C4-2B (cell line): ENCODE data around the gene PTPN11.
"Not testable (repeated sequence)": the region's sequence is repeated elsewhere in the genome, so short reads cannot be mapped to it uniquely, and the experiment has no call there.

Source experiments
- H3K27ac ChIP-seq: fragments of 450-650 bp; 2 replicates; pipeline ENCODE4 v1.5.1; 2017
- ZFX ChIP-seq: fragments of 450-650 bp; IDR thresholded peaks from 2 replicates; pipeline ENCODE4 v1.6.1; 2017
- TF ChIP-seq, protein P1 (sequence below): fragments of 450-650 bp; conservative IDR thresholded peaks from 2 replicates; pipeline ENCODE4 v1.5.1; 2017; ENCODE audit warnings: mild to moderate bottlenecking

The PTPN11 gene

DNA sequence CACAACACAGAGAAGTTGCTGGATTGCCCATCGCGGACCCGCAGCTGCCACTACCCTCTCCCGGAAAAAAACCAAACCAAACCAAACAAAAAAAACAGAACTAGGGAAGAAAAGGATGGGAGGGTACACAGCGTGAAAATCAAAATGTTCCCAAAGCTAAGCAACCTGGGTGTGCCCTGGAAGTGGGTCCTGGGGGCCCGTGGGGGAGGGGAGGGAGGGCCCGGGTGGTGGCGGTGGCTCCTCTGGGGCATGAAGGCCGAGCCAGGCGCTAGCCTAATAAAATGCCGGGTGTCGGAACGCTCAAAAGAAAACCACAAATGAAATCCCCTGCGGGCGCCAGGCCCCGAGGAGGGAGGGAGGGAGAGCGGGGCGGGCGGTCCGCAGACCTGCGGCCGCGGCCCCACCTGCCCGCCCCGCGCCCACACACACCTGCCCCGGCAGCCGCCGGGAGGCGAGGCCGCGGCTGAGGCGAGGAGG, 37.3 kb upstream of the PTPN11 start:
- TF ChIP-seq, protein P1, sequence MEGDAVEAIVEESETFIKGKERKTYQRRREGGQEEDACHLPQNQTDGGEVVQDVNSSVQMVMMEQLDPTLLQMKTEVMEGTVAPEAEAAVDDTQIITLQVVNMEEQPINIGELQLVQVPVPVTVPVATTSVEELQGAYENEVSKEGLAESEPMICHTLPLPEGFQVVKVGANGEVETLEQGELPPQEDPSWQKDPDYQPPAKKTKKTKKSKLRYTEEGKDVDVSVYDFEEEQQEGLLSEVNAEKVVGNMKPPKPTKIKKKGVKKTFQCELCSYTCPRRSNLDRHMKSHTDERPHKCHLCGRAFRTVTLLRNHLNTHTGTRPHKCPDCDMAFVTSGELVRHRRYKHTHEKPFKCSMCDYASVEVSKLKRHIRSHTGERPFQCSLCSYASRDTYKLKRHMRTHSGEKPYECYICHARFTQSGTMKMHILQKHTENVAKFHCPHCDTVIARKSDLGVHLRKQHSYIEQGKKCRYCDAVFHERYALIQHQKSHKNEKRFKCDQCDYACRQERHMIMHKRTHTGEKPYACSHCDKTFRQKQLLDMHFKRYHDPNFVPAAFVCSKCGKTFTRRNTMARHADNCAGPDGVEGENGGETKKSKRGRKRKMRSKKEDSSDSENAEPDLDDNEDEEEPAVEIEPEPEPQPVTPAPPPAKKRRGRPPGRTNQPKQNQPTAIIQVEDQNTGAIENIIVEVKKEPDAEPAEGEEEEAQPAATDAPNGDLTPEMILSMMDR = no peak
- TF ChIP-seq ZFX = peak; percentile 75

DNA sequence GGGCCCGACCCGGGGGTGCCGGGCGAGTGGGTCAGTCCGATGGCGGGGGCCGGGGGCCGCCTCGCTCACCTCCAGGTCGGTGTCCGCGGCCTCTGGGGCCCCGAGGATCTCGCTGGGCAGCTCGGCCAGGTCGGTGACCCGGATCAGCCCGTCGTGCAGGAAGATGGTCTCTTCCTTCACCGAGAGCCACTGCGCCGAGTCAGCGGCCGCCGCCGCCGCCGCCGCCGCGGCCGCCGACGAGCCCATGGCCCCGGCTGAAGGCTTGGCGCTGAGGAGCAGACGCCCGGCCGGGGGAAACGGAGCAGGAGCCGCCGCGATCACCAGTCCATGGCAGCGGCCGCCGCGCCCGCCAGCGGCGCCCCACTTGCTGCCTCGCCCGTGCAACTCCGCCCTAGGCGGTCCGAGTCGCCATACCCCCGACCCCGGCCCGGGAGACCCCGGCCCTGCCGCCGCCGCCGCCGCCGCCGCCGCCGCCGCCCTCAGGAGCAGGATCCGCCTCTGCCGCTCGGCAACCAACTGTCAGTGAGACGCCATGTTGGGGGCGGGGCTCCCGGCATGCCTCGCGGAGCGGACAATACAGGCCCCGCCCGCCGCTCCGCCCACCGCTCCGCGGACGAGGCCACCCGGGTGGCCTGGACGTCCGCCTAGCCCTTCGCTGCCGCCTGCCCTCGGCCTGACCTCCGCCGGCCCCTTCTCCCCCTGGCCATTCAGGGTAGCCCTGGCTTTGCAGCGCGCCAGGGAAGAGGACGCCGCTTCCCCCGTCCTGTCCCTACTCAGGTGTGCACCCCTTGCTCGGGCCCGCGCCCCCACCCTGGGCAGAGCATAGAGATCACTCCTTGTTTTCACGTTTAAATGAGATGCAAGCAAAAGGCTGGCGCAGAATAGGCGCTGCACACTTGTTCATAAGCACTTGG, 36.6 kb upstream of the PTPN11 start, which contains the start of gene HECTD4:
HECTD4 (minus strand) TSS at position 549 of the 914 bp plus-strand sequence; CDS start at position 246, 303 bp downstream.
- peak within 1 kb of the TSS; percentile 90 for H3K27ac ChIP-seq
- peak; percentile 50 for TF ChIP-seq ZFX
- TF ChIP-seq, protein P1 = no peak

More for the DNA sequence above, 37.3 kb upstream of the PTPN11 start:
- peak overlapping the region; percentile 90 for H3K27ac ChIP-seq

DNA sequence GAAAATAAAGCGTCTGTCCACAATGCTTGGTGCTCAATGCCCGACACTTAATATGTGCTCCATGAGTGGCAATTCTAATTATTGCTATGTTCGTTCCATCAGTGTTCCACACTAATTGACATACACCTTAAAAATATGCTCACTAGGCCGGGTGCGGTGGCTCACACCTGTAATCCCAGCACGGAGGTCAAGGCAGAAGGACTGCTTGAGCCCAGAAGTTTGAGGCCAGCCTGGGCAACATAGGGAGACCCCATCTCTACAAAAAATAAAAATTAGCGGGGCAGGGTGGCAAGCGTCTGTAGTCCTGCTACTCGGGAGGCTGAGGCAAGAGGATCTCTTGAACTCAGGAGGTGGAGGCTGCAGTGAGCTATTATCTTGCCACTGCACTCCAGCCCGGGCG, 35.9 kb upstream of the PTPN11 start:
- TF ChIP-seq ZFX = no peak
- TF ChIP-seq, protein P1 = no peak
- peak overlapping the region; percentile 90 for H3K27ac ChIP-seq

DNA sequence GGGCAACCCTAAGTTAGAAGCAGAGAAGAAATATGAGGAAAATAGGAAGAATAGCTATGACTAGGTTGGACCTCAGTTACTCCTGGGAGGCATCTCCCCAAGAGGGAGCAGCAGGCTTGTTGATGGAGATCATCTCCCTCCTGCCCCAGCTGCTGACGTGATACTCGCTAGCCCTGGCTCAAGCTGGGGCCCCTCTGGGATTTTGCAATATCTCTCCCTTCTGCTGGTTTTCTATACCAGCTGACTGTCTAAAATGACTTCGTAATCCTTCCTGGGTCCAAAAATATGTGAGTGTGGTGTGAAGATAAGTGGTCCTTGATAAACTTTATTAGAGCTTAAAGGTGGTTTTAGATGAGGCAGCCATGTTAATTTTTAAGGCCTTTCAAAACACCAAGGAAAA, 32.0 kb upstream of the PTPN11 start:
- no peak overlapping the region for H3K27ac ChIP-seq
- TF ChIP-seq, protein P1 = no peak
- TF ChIP-seq ZFX = no peak

DNA sequence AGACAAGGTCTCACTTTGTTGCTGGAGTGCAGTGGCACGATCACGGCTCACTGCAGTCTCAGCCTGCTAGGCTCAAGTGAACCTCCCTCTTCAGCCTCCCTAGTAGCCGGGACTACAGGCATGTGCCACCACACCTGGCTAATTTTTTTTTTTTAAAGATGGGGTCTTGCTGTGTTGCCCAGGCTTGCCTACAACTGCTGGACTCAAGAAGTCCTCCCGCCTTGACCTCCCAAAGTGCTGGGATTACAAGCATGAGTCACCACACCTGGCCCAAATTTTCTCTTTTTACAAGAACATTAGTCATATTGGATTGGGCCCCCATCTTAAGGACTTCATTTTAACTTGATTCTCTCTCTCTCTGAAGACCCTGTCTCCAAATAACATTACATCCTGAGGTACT, 29.5 kb upstream of the PTPN11 start:
- no peak overlapping the region for H3K27ac ChIP-seq
- TF ChIP-seq, protein P1 = no peak
- TF ChIP-seq ZFX = no peak

DNA sequence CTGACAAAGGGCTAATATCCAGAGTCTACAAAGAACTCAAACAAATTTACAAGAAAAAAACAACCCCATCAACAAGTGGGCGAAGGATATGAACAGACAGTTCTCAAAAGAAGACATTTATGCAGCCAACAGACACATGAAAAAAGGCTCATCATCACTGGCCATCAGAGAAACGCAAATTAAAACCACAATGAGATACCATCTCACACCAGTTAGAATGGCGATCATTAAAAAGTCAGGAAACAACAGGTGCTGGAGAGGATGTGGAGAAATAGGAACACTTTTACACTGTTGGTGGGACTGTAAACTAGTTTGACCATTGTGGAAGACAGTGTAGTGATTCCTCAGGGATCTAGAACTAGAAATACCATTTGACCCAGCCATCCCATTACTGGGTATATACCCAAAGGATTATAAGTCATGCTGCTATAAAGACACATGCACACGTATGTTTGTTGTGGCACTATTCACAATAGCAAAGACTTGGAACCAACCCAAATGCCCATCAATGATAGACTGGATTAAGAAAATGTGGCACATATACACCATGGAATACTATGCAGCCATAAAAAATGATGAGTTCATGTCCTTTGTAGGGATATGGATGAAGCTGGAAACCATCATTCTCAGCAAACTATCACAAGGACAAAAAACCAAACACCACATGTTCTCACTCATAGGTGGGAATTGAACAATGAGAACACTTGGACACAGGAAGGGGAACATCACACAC, 28.7 kb upstream of the PTPN11 start:
- H3K27ac ChIP-seq = not testable (repeated sequence)

DNA sequence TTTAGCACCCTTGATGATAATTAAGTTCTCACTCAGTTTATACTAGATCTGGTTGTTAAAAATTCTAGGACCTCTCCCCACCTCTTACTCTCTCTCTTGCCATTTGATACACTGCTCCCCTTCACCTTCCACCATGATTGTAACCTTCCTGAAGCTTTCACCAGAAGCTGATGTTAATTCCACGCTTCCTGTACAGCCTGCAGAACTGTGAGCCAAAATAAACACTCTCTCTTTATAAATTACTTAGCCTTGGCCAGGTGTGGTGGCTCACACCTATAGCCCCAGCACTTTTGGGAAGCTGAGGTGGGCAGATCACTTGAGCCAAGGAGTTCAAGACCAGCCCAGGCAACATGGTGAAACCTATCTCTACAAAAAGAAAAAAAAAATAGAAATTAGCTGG, 25.4 kb upstream of the PTPN11 start:
- H3K27ac ChIP-seq = no peak overlapping the region
- no peak for TF ChIP-seq ZFX
- TF ChIP-seq, protein P1 = no peak
